OCI-LY3 (cell line): ENCODE results near the gene ACSBG1.

Experiments
- H2AFZ ChIP-seq: fragments of 200-600, 300-600 bp; shearing (Covaris generic); 2 replicates; pipeline ENCODE4 v1.6.0; 2014; ENCODE audit warnings: antibody characterized with exemption, low read depth, low read length
- H3K27ac ChIP-seq: fragments of 200-600, 300-600 bp; sonication (generic); 2 replicates; pipeline ENCODE4 v1.5.1; 2014; ENCODE audit warnings: mild to moderate bottlenecking, low read length, moderate library complexity, mixed read lengths
- H3K27me3 ChIP-seq: fragments of 200-600, 300-600 bp; sonication (generic); 2 replicates; pipeline ENCODE4 v1.6.1; 2014; ENCODE audit warnings: low read depth, low read length, mixed read lengths
- H3K36me3 ChIP-seq: fragments of 200-600, 300-600 bp; sonication (generic); replicated peaks from 2 replicates; pipeline ENCODE3; 2014; ENCODE audit warnings: low read depth, low read length, mixed read lengths
- H3K4me1 ChIP-seq: fragments of 300-600, 200-600 bp; sonication (generic); 2 replicates; pipeline ENCODE4 v1.6.1; 2014; ENCODE audit warnings: low read length, mixed read lengths
- H3K4me2 ChIP-seq: fragments of 200-600, 300-600 bp; sonication (generic); 2 replicates; pipeline ENCODE4 v1.6.1; 2014; ENCODE audit warnings: low read length, mixed read lengths
- H3K4me3 ChIP-seq: fragments of 300-600, 200-600 bp; sonication (generic); 2 replicates; pipeline ENCODE4 v1.5.1; 2014; ENCODE audit warnings: antibody characterized with exemption, mild to moderate bottlenecking, low read length, moderate library complexity
- H3K79me2 ChIP-seq: fragments of 300-600, 200-600 bp; shearing (Covaris generic); 2 replicates; pipeline ENCODE4 v1.6.1; 2014; ENCODE audit warnings: mild to moderate bottlenecking, low read length, mixed read lengths
- H3K9ac ChIP-seq: fragments of 300-600, 200-600 bp; shearing (Covaris generic); 2 replicates; pipeline ENCODE4 v1.6.0; 2014; ENCODE audit warnings: mild to moderate bottlenecking, low read length, moderate library complexity
- H3K9me3 ChIP-seq: fragments of 200-600, 300-600 bp; shearing (Covaris generic); 2 replicates; pipeline ENCODE4 v1.6.1; 2014; ENCODE audit warnings: low read length, mixed read lengths; ENCODE audit not compliant: insufficient read depth
- H4K20me1 ChIP-seq: fragments of 200-600, 300-600 bp; sonication (generic); 2 replicates; pipeline ENCODE4 v1.6.1; 2016; ENCODE audit warnings: low read length, mixed read lengths; ENCODE audit not compliant: insufficient read depth
- CTCF ChIP-seq: fragments of 200-600, 300-600 bp; sonication (generic); IDR thresholded peaks from 2 replicates; pipeline ENCODE4 v1.5.1; 2014; ENCODE audit warnings: antibody characterized with exemption, low read length, low read depth
- EZH2phosphoT487 ChIP-seq: fragments of 200-600 bp; shearing (Covaris generic); IDR thresholded peaks from 2 replicates; pipeline ENCODE4 v1.6.1; 2018; ENCODE audit warnings: antibody characterized with exemption, mixed run types, low read depth

The ACSBG1 gene

GRCh38 chr15:78263907-78264303, 29.5 kb upstream of the ACSBG1 start:
- Histone ChIP-seq H3K9ac (no peak overlapping the region), H3K4me1 (no peaks in the 10 kb centered on the region), H3K27me3 (peaks cover 3% of the 10 kb centered on the region; the same call in 1 of the 2 replicates), H3K9me3 (no peaks in the 10 kb centered on the region), H3K36me3 (no peaks in the 10 kb centered on the region), H3K27ac (no peak overlapping the region), H3K4me2 (peak overlapping the region; percentile 16), H4K20me1 (no peaks in the 10 kb centered on the region), H2AFZ (no peak overlapping the region), H3K4me3 (no peak overlapping the region), H3K79me2 (no peaks in the 10 kb centered on the region)
- TF ChIP-seq EZH2phosphoT487 (no peak), CTCF (no peak)

- no peaks in the 10 kb centered on the region for H3K79me2 ChIP-seq
- H3K4me3 ChIP-seq: no peak overlapping the region
- no peak for TF ChIP-seq EZH2phosphoT487
- no peak for TF ChIP-seq CTCF
- H3K27me3 ChIP-seq: peaks cover 3% of the 10 kb centered on the region; the same call in 1 of the 2 replicates
- no peak overlapping the region for H3K27ac ChIP-seq
- H3K4me2 ChIP-seq: no peak overlapping the region
- H2AFZ ChIP-seq: no peak overlapping the region
- no peaks in the 10 kb centered on the region for H3K4me1 ChIP-seq
- H3K9me3 ChIP-seq: no peaks in the 10 kb centered on the region
- H4K20me1 ChIP-seq: no peaks in the 10 kb centered on the region
- no peaks in the 10 kb centered on the region for H3K36me3 ChIP-seq
- no peak overlapping the region for H3K9ac ChIP-seq
Observed at GRCh38 chr15:78263351-78263781, 29.0 kb upstream of the ACSBG1 start.

- no peaks in the 10 kb centered on the region for H3K9me3 ChIP-seq
- H3K79me2 ChIP-seq: no peaks in the 10 kb centered on the region
- H3K4me2 ChIP-seq: no peak overlapping the region
- no peak overlapping the region for H2AFZ ChIP-seq
- no peaks in the 10 kb centered on the region for H4K20me1 ChIP-seq
- H3K4me1 ChIP-seq: no peaks in the 10 kb centered on the region
- H3K9ac ChIP-seq: no peak overlapping the region
- TF ChIP-seq CTCF: no peak
- TF ChIP-seq EZH2phosphoT487: no peak
- H3K36me3 ChIP-seq: no peaks in the 10 kb centered on the region
- H3K4me3 ChIP-seq: no peak overlapping the region
- H3K27ac ChIP-seq: no peak overlapping the region
- peaks cover 3% of the 10 kb centered on the region; the same call in 1 of the 2 replicates for H3K27me3 ChIP-seq
Observed at GRCh38 chr15:78261062-78261461, 26.7 kb upstream of the ACSBG1 start.

GRCh38 chr15:78260489-78260888, 26.1 kb upstream of the ACSBG1 start:
- TF ChIP-seq CTCF (no peak), EZH2phosphoT487 (no peak)
- Histone ChIP-seq H3K79me2 (no peaks in the 10 kb centered on the region), H3K27ac (no peak overlapping the region), H3K36me3 (no peaks in the 10 kb centered on the region), H3K4me1 (no peaks in the 10 kb centered on the region), H3K4me2 (no peak overlapping the region), H2AFZ (no peak overlapping the region), H3K4me3 (no peak overlapping the region), H3K27me3 (peaks cover 3% of the 10 kb centered on the region; the same call in 1 of the 2 replicates), H4K20me1 (no peaks in the 10 kb centered on the region), H3K9me3 (no peaks in the 10 kb centered on the region), H3K9ac (no peak overlapping the region)
